ENCODE data around the gene HDLBP.
"Not testable (repeated sequence)": the region's sequence is repeated elsewhere in the genome, so short reads cannot be mapped to it uniquely, and the experiment has no call there.

The HDLBP gene

DNA sequence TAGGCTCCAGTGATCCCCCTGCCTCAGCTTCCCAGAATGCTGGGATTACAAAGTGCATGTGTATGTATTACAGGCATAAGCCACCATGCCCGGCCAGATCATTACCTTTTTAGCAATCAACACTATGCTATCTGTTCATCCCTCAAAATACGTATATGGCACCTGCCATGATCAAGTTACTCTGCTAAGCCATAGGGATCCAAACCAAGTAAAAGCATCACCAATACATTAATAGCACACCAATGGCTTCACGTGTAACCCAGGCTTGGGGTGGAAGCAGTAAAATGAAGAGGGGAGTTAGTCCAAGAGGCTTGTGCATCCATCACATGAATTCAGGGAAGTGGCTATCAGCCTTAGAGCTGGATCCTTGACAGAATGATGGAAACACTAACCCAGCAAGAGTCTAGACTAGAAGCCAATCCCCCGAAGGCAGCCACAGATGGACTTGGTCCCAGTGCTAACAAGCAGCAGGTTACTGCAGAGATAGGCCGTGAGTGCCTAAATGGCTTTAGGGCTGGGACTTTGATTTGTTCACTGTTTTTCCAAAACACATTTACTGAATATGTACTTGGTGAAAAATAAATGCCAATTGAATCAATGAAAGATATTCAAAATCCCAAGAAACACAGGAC is 11.3 kb downstream of the HDLBP start:
- DNase-seq = no peak

DNA sequence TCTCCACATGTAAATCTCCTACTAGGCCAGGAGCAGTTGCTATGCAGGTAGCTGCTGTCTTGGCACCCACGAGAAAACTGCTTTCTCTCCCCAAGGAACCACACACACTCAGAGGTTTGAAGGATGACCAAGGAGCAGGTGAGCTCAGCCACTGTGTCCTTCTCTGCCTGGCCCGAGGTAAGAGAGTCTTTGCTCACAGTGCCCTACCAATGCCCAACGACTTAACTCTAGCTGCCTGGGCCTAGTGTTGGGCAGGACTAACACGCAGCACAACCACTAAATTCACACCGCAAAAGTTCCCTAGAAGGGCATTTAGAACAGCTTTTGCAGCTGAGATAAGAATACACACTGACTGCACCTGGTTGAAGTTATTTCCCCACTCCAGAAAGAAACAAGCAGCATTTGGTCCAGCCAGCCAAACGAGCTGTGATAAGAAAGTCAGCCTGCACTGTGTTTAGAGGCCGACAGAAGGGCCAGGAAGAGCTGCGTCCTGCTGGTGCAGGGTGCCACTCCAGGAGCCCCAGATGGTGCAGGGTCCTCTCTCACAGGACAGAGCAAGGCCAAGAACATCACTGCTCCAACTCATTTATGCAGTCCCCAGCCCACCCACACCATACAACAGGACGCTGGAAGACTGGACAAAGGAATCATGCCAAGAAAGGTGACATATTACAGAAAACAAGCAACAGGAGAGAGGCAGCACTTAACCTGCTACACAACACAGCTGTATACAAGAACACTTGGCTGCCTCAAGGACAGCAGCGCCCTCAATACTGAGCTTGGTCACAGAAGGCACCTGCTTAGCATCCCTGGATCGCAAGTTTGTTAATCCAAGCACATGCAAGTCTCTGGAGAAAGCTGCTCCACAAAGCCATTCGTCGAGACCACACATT is 12.5 kb downstream of the HDLBP start:
- DNase-seq = no peak

GRCh38 chr2:241302083-241302482 is 13.4 kb downstream of the HDLBP start:
- DNase-seq = no peak

DNA sequence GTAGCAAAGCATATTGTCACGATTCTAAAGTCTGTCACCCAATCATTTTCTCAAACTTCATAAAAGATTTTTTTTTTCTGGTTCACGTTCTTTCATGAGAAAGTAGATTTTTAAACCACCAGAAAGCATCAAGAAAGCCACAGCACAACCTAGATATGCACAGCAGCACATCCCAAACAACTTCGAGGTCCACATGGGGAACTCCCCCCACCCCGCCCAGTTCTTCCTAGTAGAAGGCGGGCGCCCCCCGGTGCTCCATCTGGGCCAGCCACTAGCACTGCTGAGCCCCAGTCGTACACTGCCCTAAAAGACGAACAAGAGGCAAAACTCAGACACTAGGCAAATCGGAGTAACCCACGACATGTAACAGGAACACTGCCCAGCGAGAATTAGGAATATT is 15.5 kb downstream of the HDLBP start:
- DNase-seq = no peak

DNA sequence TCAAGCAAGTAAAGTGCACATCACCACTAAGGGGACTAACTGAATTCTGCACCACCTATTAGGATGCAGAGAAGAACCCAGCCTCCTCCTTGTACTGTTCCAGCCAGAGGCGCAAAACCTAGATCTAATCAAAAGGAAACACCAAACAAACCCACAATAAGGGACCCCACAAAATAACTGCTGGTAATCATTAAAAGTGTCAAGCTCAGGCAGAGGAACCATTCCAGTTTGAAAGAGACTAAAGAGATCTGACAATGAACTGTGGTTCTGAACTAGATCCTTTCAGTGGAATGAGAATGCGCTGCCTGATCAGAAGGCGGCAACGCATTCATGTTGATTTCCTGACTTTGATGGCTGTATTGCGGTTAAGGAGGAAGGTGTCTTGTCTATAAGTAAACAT is 16.8 kb downstream of the HDLBP start:
- no peak for DNase-seq

- DNase-seq = no peak
Measured at GRCh38 chr2:241296767-241297166, 18.7 kb downstream of the HDLBP start.

DNA sequence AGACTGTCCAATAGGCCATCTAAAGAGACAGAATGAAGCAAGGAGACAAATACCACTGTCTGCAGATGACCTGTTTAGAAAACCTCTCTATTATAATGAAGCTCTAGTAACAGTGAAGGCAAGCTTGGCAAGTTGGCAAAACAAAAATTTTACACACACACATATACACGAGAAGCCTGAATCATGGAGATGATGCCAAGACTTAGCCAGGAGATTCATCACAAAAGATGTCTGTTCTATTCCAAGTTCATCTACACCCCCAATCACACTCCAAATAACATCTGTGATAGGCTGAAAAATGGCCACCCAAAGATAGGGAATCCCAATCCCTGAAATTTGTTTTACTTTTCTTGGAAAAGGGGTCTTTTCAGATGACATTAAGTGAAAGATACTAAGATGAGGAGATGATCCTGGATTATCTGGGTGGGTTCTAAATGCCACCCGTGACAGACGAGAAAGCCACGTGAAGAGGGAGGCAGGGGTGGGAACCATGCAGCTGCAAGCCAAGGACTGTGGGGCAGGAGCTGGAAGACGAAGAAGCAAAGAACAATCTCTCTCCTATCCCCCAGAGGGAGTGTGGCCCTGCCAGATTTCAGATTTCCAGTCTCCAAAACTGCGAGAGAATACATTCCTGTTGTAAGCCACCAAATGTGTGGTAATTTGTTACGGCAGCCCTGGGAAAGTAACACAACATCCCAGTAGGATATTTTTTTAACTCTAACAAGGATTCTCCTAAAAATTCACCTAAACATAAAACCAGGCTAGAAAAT is 20.0 kb downstream of the HDLBP start:
- no peak for DNase-seq

DNA sequence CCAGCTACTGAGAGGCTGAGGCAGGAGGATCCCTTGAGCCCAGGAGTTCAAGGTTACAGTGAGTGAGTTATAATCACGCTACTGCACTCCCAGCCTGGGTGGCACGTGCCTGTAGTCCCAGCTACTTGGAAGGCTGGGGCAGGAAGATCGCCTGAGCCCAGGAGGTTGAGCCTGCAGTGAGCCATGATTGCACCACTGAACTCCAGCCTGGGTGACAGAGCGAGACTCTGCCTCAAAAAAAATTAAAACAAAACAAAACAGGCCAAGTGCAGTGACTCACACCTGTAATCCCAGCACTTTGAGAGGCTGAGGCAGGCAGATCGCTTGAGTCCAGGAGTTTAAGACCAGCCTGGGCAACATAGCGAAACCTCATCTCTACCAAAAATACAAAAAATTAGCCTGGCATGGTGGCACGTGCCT is 22.1 kb downstream of the HDLBP start:
- DNase-seq = not testable (repeated sequence)

GRCh38 chr2:241291977-241292376 is 23.5 kb downstream of the HDLBP start:
- DNase-seq = no peak

DNA sequence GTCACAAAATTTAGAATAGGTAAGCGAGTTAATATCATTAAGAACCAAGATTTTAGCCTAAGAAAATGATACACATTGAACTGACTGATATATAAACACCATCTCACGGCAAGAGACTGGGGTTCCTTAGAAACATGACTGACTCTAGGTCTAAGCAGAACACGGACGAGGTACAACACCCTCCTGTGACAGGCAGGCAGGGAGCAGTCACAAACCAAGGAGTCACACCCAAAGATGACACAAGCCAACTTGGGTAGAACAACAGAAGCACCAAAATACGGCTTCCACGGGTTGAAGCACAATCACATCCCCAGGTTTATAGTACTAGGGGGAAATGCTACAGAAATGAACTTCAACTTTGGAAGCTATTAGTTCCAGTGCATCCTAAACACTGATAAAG is 24.3 kb downstream of the HDLBP start:
- no peak for DNase-seq

GRCh38 chr2:241289597-241289996 is 25.9 kb downstream of the HDLBP start:
- no peak for DNase-seq

DNA sequence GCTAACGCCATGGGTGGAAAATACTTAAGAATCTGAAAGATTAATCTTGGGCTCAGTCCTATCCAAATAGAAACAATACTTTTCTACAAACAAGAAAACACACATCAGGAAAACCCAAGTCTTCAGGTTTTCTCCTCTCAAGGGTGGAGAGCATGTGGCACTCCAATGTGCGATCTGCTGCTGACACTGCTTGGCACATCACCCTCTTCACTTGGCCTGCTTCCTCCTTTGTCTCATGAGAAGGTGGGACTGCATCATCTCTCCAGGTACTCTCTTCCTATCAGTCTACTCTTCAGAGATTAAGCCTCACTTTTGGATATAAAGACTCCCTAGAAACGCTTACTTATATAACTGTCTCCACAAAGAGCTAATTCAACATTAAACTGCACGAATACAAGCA is 26.4 kb downstream of the HDLBP start:
- no peak for DNase-seq

DNA sequence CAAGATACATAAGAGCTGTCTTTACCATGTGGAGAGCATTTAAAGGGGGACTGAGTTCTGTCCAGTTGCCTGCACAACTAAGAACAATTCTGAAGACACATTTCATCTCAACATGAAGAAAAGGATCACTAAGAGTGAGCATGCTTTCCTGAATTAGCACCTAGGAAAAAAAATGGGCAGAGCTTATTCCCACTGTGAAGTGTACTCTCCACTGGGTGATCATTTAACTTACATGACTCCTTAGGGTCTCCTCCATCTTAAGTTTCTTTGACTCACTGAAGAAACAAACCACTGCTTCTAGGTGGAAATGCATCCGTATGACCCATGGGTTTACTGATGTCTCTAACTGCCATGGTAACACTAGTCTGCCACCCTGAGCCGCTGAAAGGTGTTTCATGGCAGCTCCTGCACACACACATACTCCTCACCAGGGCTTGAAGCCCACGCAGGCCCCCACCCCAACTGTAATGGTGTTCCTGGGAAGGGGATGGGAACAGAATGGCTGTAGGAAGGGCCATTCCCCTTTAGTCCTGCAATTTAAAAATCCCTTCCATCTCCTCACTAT is 27.1 kb downstream of the HDLBP start:
- no peak for DNase-seq

GRCh38 chr2:241286348-241287090 is 29.0 kb downstream of the HDLBP start:
- no peak for DNase-seq

GRCh38 chr2:241285596-241285995 is 29.9 kb downstream of the HDLBP start:
- no peak for DNase-seq

GRCh38 chr2:241282555-241282954 is 32.9 kb downstream of the HDLBP start:
- DNase-seq = no peak

DNA sequence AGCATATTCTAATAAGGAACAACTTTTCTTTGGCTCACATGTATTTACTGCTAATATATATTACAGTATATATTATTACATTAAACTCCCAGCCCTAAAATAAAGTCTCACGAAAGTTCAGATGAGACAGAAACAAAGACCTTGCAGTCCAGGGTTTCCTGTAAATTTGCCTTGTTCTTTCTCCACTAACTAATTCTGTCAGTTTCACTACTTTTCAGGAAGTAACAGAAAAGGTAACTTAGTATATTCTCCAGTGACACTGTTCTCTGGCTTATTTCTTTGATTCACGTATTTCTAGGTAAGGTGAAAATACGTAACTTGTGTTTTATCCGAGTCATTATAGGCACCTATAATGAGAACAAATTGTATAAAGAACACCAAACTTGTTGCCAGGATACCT is 35.2 kb downstream of the HDLBP start:
- no peak for DNase-seq

DNA sequence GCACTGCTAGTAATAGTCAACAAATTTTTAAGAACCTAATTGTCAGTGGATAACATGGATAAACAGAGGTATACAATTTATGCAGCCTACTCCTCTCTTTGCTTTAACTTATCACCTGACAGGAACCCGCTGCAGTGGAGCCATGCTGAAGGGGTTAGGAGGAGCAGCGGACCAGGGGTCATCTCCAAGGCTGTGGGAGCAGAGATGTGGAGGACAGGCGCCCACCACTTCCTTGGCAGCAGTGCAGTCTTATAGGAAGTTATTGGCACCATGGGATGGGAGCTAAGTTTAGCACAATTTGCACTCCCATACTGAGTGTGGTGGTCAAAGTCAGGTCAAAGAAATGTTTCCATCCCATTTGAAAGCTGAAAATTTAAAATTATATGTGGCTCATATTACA is 35.6 kb downstream of the HDLBP start:
- DNase-seq = no peak

- no peak for DNase-seq
Measured at GRCh38 chr2:241279413-241279812, 36.1 kb downstream of the HDLBP start.

DNA sequence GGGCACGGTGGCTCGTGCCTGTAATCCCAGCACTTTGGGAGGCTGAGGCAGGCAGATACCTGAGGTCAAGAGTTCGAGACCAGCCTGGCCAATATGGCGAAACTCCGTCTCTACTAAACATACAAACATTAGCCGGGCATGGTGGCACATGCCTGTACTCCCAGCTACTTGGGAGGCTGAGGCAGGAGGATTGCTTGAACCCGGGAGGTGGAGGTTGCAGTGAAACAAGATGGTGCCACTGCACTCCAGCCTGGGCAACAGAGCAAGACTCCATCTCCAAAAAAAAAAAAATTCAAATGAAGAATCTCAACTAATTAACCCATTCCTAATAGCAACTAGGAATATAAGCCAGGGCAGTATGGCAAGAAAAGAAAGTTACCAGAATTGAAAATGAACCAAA is 37.2 kb downstream of the HDLBP start:
- not testable (repeated sequence) for DNase-seq

DNA sequence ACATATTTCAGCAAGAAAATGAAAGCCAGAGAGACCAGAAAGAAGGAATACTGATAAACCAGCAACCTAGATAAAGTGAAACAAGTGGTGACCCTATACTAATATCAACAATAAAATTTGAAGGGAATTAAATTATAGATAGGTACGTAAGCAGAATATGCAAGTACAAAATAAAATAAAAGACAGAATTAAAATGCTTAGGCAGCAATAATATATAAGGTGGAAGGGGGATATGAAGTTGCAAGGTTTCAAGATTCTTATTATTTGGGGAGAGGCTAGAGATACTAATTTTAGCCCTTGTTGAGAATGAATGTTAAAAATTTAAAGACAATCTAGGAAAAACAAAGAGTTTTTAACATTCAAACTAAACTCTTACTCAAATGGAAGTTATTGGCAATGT is 39.6 kb downstream of the HDLBP start:
- no peak for DNase-seq

GRCh38 chr2:241275504-241275903 is 40.0 kb downstream of the HDLBP start:
- no peak for DNase-seq

- DNase-seq = no peak
Measured at GRCh38 chr2:241274127-241274526, 41.3 kb downstream of the HDLBP start.

All from femur (tissue), 1 donor.